Measurements from ENCODE around the gene PLEKHF1.

Gene PLEKHF1

DNA sequence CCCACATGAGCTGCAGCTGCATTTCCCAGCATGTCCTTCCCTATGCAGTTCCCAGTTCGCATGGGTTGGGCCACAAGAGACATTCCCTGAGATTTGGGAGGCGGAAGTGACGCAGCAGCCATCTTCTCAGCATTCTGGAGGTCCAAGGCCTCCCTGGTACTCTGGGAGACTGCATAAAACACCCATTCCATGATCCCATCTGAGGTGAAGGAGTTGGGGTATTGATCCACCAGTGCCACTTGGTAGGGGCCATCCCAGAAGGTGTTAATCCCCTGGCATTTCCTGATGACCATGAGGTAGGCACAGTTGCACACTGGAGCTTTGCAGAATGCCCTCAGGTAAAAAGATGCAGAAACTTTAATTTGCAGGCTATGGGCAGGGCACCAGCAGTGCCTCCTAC is 33.8 kb upstream of the PLEKHF1 start:
- TF ChIP-seq, protein P1, sequence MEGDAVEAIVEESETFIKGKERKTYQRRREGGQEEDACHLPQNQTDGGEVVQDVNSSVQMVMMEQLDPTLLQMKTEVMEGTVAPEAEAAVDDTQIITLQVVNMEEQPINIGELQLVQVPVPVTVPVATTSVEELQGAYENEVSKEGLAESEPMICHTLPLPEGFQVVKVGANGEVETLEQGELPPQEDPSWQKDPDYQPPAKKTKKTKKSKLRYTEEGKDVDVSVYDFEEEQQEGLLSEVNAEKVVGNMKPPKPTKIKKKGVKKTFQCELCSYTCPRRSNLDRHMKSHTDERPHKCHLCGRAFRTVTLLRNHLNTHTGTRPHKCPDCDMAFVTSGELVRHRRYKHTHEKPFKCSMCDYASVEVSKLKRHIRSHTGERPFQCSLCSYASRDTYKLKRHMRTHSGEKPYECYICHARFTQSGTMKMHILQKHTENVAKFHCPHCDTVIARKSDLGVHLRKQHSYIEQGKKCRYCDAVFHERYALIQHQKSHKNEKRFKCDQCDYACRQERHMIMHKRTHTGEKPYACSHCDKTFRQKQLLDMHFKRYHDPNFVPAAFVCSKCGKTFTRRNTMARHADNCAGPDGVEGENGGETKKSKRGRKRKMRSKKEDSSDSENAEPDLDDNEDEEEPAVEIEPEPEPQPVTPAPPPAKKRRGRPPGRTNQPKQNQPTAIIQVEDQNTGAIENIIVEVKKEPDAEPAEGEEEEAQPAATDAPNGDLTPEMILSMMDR (IDR thresholded peaks at IDR 0.05; ENCODE audit: unreplicated experiment in 3 of 3), result no peak
- no peaks in the 10 kb centered on the region for H3K9me3 Mint-ChIP-seq
- H3K4me3 Mint-ChIP-seq, result no peak overlapping the region
- H3K4me1 Mint-ChIP-seq, result no peaks in the 10 kb centered on the region
- H3K36me3 Mint-ChIP-seq (ENCODE audit: low read depth), result no peaks in the 10 kb centered on the region
- no peaks in the 10 kb centered on the region for H3K27me3 Mint-ChIP-seq (ENCODE audit: low read depth)
- no peak overlapping the region for H3K27ac Mint-ChIP-seq

DNA sequence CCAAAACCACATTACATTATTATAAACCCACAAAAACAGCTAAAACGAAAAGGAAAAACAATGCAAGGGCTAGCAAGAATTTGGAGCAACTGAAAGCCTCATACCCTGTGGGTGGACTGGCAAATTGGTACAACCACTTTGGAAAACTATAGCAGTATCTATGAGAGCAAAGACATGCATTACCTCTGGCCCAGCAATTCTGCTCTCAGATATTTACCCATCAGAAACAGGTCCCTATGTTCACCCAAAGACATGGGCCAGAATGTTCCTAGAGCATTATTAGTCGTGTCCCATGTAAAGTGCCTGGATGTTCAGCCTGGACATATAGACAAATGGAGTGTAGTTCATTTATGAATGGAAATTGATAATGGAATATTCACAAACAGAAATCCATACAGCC is 31.3 kb upstream of the PLEKHF1 start:
- Mint-ChIP-seq H3K4me3 (no peak overlapping the region), H3K27me3 (ENCODE audit: low read depth) (no peaks in the 10 kb centered on the region), H3K9me3 (no peaks in the 10 kb centered on the region), H3K36me3 (ENCODE audit: low read depth) (no peaks in the 10 kb centered on the region), H3K4me1 (no peaks in the 10 kb centered on the region), H3K27ac (no peak overlapping the region)
- TF ChIP-seq, protein P1 (IDR thresholded peaks at IDR 0.05; ENCODE audit: unreplicated experiment in 3 of 3), result no peak

DNA sequence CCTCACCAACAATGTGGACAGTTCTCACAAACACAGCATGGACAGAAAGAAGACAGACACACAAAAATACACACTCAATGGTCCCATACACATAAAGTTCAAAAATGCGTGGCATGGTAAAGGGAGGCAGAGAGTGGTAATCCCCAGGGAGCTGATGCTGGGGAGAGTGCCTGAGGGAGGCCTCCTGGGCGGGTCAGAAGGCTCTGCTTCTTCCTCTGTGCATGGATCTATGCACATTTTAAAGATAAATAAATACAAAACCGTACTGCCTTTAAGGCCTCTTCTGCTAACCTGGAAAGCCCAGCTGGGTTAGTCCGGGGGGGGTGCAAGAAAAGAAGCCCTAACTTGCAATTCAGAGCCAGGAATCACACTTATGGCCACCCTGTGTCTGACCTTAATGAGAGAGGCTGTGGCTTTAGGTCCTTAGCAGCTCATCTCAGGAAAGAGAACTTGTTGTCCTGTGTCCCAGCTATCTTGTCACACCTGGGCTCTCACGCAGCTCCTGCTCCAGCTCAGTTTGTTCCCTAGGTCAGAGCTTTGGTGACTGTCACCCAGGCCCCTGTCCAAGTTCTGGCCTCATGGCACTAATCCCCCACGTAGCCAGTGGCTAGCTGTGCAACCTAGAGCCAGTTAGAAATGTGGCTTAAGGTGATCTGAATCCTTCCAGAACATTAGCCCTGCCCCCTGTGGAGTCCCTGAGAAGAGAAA is 30.7 kb upstream of the PLEKHF1 start:
- no peaks in the 10 kb centered on the region for H3K36me3 Mint-ChIP-seq (ENCODE audit: low read depth)
- H3K4me1 Mint-ChIP-seq, result no peaks in the 10 kb centered on the region
- H3K27ac Mint-ChIP-seq, result no peak overlapping the region
- no peaks in the 10 kb centered on the region for H3K27me3 Mint-ChIP-seq (ENCODE audit: low read depth)
- H3K4me3 Mint-ChIP-seq, result no peak overlapping the region
- TF ChIP-seq, protein P1 (IDR thresholded peaks at IDR 0.05; ENCODE audit: unreplicated experiment in 3 of 3), result no peak
- no peaks in the 10 kb centered on the region for H3K9me3 Mint-ChIP-seq

DNA sequence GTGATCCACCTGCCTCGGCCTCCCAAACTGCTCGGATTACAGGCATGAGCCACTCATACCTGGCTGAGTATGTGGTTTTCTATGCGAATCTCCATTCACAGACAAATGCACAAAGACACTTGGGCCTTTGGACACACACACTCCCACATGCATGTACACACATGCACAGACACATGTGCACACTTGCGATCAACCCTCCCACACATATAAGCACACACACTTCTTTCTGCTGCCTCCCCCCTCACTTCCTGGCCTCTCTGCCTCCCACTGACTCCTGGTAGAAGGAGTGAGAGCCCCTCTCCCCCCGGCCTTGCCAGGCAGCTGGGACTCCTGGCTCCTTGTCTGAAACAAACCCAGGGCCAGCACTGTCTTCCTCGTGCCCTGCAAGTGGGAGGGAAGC is 29.3 kb upstream of the PLEKHF1 start:
- TF ChIP-seq, protein P1 (IDR thresholded peaks at IDR 0.05; ENCODE audit: unreplicated experiment in 3 of 3), result no peak
- Mint-ChIP-seq H3K27me3 (ENCODE audit: low read depth) (peaks cover 5% of the 10 kb centered on the region), H3K4me1 (no peaks in the 10 kb centered on the region), H3K27ac (peak overlapping the region in 1 of 3 experiments; percentile 37), H3K9me3 (no peaks in the 10 kb centered on the region), H3K4me3 (no peak overlapping the region), H3K36me3 (ENCODE audit: low read depth) (no peaks in the 10 kb centered on the region)

DNA sequence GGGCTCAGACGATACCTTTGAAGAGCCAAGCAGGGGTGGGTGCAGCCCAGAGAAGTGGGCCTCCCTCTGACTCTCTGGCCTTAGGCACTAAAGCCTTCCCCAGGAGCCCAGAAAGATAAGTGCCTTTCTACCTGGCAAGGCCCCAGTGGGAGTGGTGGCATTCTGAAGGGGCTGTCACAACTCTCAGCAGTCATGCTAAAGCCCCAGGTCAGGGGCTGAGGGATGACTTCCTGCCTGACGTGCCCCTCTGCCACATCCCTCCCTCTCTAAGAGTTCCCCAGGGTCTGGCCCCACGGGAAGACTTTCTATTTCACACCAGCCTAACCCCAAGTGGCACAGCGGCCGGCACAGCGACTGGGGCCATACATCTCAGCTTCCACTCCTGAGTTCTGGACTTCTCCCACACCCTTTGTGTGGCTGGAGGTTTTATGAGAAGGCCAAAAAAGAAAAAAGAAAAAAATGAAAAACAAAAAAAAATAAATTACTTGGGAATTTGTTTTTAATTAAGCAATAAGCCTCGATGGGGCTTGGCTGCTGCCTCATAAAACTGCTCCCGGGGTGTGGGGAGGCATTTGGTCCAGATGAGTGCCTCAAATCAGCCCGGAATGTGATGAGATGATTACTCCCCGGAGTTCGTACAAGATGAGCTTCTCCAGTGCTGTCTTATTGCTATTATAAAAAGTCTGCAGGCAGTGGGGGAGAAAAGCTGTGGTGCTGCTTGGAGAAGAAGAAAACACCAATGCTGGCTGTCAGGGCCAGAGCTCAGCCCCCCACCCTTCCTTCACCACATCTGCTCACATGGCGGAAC is 28.5 kb upstream of the PLEKHF1 start:
- Mint-ChIP-seq H3K27ac (no peak overlapping the region), H3K27me3 (ENCODE audit: low read depth) (peaks cover 9% of the 10 kb centered on the region)
- TF ChIP-seq, protein P1 (IDR thresholded peaks at IDR 0.05; ENCODE audit: unreplicated experiment in 3 of 3), result no peak

More for the DNA sequence above, 28.5 kb upstream of the PLEKHF1 start:
- no peaks in the 10 kb centered on the region for H3K36me3 Mint-ChIP-seq (ENCODE audit: low read depth)
- H3K4me3 Mint-ChIP-seq, result no peak overlapping the region
- no peaks in the 10 kb centered on the region for H3K4me1 Mint-ChIP-seq
- H3K9me3 Mint-ChIP-seq, result no peaks in the 10 kb centered on the region

Data from nephron (organoid).